HCT116 (cell line): Measurements from ENCODE around the gene FNBP1L. TPM values are rescaled to one million over a fixed set of nuclear protein-coding genes. Genes with fewer than 3 reads are reported as not detected.

ENCODE experiments used
- ATAC-seq: fragments of 200-7000 bp; cut with Tn5 transposase; 2 replicates; pipeline ENCODE4 v1.9.1; 2020; ENCODE audit warnings: mild to moderate bottlenecking, moderate library complexity
- BruUV-seq: library from RNA; stranded (reverse); fragments of 400-500 nt; replicated peaks from 2 replicates; lab custom pipeline; 2021; lab: Mats Ljungman, UMichigan
- CTCF ChIA-PET: fragments of 300-600 bp; sonication (Branson Sonifier 250); formaldehyde crosslinking; loops from one replicate; lab custom pipeline; 2021; ENCODE audit warnings: antibody characterized with exemption; lab: Charles Lee
- POLR2A ChIA-PET: fragments of 300-600, 350-600 bp; sonication (Branson Sonifier 250); formaldehyde crosslinking; loops from one replicate; lab custom pipeline; 2021; ENCODE audit warnings: antibody characterized with exemption; lab: Charles Lee
- RAD21 ChIA-PET, 2 experiments: fragments of 300-600 bp; sonication (Branson Sonifier 250); formaldehyde crosslinking; loops; one replicate each; lab custom pipeline; 2023; ENCODE audit warnings: low total read pairs in 2 of 2; ENCODE audit not compliant: uncharacterized antibody in 2 of 2, unreplicated experiment in 2 of 2, low non-redundant PET in 1 of 2; lab: Charles Lee
- DNase-seq: peaks from one replicate; pipeline ENCODE4 v3.0.0-alpha.2; 2010; ENCODE audit warnings: low read depth, low spot score
- H2AFZ ChIP-seq: fragments of 200-600 bp; shearing (Covaris generic), sonication (generic); 2 replicates; pipeline ENCODE4 v1.6.1; 2017; ENCODE audit warnings: low read depth, mixed run types, mixed read lengths, antibody characterized with exemption, low read length; ENCODE audit not compliant: poor library complexity, severe bottlenecking
- H3K27ac ChIP-seq: 2 replicates; pipeline ENCODE4 v1.5.1; 2012; ENCODE audit warnings: low read depth, low read length
- H3K27me3 ChIP-seq: fragments of 200-600 bp; sonication (generic); 2 replicates; pipeline ENCODE4 v1.6.1; 2016; ENCODE audit warnings: mixed run types, low read length, mixed read lengths; ENCODE audit not compliant: insufficient read depth
- H3K36me3 ChIP-seq, 2 experiments: fragments of 200-500 bp in 1 of 2; fragments of 200-600 bp in 1 of 2; sonication (Bioruptor generic) in 1 of 2; sonication (generic) in 1 of 2; 2 replicates each; pipeline versions ENCODE4 v1.5.1 to v1.6.1; 2014 to 2016; ENCODE audit warnings: low read length in 2 of 2, inconsistent platforms in 1 of 2, mixed read lengths in 1 of 2, mixed run types in 1 of 2; ENCODE audit not compliant: insufficient read depth in 2 of 2, control insufficient read depth in 1 of 2
- H3K4me1 ChIP-seq, 2 experiments: fragments of 200-600 bp in 1 of 2; sonication (generic) in 1 of 2; 2 replicates each; pipeline versions ENCODE4 v1.5.1 to v1.6.1; 2012 to 2017; ENCODE audit warnings: low read length in 2 of 2, inconsistent platforms in 1 of 2, mild to moderate bottlenecking in 1 of 2, mixed read lengths in 1 of 2, mixed run types in 1 of 2, moderate library complexity in 1 of 2; ENCODE audit not compliant: insufficient read depth in 2 of 2, control insufficient read depth in 1 of 2
- H3K4me2 ChIP-seq: fragments of 200-600 bp; sonication (generic); 2 replicates; pipeline ENCODE4 v1.6.1; 2017; ENCODE audit warnings: mixed run types, low read length, mixed read lengths
- H3K4me3 ChIP-seq, 2 experiments: fragments of 200-600 bp in 1 of 2; sonication (generic) in 1 of 2; replicated peaks in 1 of 2; 2 replicates each; pipeline ENCODE4 v1.5.1; 2011 to 2016; ENCODE audit warnings: low read length in 2 of 2, control low read depth in 1 of 2, low read depth in 1 of 2, mild to moderate bottlenecking in 1 of 2, mixed read lengths in 1 of 2, mixed run types in 1 of 2
- H3K79me2 ChIP-seq: fragments of 200-600 bp; sonication (generic); 2 replicates; pipeline ENCODE4 v1.6.1; 2017; ENCODE audit warnings: mild to moderate bottlenecking, mixed run types, low read length, moderate library complexity, mixed read lengths; ENCODE audit not compliant: insufficient read depth
- H3K9ac ChIP-seq: fragments of 200-600 bp; sonication (generic); 2 replicates; pipeline ENCODE4 v1.6.1; 2016; ENCODE audit warnings: low read length, mixed read lengths
- H3K9me2 ChIP-seq: fragments of 200-600 bp; sonication (generic), shearing (Covaris generic); 2 replicates; pipeline ENCODE4 v1.6.1; 2017; ENCODE audit warnings: mixed run types, mild to moderate bottlenecking, moderate library complexity; ENCODE audit not compliant: insufficient read depth
- H3K9me3 ChIP-seq, 2 experiments: fragments of 200-500 bp in 1 of 2; fragments of 200-600 bp in 1 of 2; sonication (Bioruptor generic) in 1 of 2; sonication (generic) in 1 of 2; 2 replicates each; pipeline ENCODE4 v1.6.1; 2014 to 2017; ENCODE audit warnings: low read length in 2 of 2, mixed read lengths in 2 of 2, inconsistent platforms in 1 of 2, low read depth in 1 of 2, mild to moderate bottlenecking in 1 of 2, mixed run types in 1 of 2, moderate library complexity in 1 of 2; ENCODE audit not compliant: control insufficient read depth in 1 of 2, insufficient read depth in 1 of 2
- H4K20me1 ChIP-seq: fragments of 200-600 bp; sonication (generic), shearing (Covaris generic); 2 replicates; pipeline ENCODE4 v1.6.1; 2017; ENCODE audit warnings: mixed run types, mild to moderate bottlenecking, moderate library complexity; ENCODE audit not compliant: insufficient read depth
- EGR1 ChIP-seq: IDR thresholded peaks from 2 replicates; pipeline ENCODE4 v1.6.1; 2012; ENCODE audit warnings: low read depth
- ELF1 ChIP-seq: IDR thresholded peaks from 2 replicates; pipeline ENCODE4 v1.6.1; 2012; ENCODE audit warnings: low read depth, borderline replicate concordance
- EZH2 ChIP-seq: fragments of 200-600 bp; sonication (generic); IDR thresholded peaks from 2 replicates; pipeline ENCODE4 v1.6.1; 2017; ENCODE audit warnings: antibody characterized with exemption, mixed run types
- POLR2A ChIP-seq: IDR thresholded peaks from 2 replicates; pipeline ENCODE4 v1.7.0; 2011; ENCODE audit warnings: borderline replicate concordance; ENCODE audit not compliant: insufficient read depth, insufficient read length; ENCODE audit errors: extremely low read depth
- POLR2AphosphoS5 ChIP-seq: IDR thresholded peaks from 2 replicates; pipeline ENCODE4 v1.6.1; 2011; ENCODE audit warnings: mild to moderate bottlenecking, low read depth, low read length, moderate library complexity
- SP1 ChIP-seq: IDR thresholded peaks from 2 replicates; pipeline ENCODE4 v1.6.1; 2012; ENCODE audit warnings: low read depth
- TCF7L2 ChIP-seq: IDR thresholded peaks from 2 replicates; pipeline ENCODE4 v1.7.0; 2011; ENCODE audit warnings: borderline replicate concordance, inconsistent platforms; ENCODE audit not compliant: insufficient read depth, insufficient read length; ENCODE audit errors: extremely low read depth
- intact Hi-C: fragments of 100-400 bp; cut with micrococcal nuclease; formaldehyde crosslinking; loops from 2 replicates; pipeline ENCODE4 v1.10.0; 2022
- total RNA-seq: library from RNA; stranded (reverse); gene quantifications from one replicate; pipeline ENCODE4 v1.2.1, GENCODE V29; 2021; ENCODE audit not compliant: unreplicated experiment
- TF ChIP-seq, protein P1 (sequence below): IDR thresholded peaks from 2 replicates; pipeline ENCODE4 v1.6.1; 2012
- TF ChIP-seq, protein P2 (sequence below), 3 experiments: fragments of 200-600 bp in 1 of 3; sonication (generic) in 1 of 3; IDR thresholded peaks in 2 of 3; conservative IDR thresholded peaks in 1 of 3; 2 replicates each; pipeline ENCODE4 v1.5.1; 2012 to 2017; ENCODE audit warnings: low read depth in 2 of 3, low read length in 2 of 3, antibody characterized with exemption in 1 of 3, borderline replicate concordance in 1 of 3, control low read depth in 1 of 3, mild to moderate bottlenecking in 1 of 3, mixed read lengths in 1 of 3, mixed run types in 1 of 3, moderate library complexity in 1 of 3; ENCODE audit not compliant: insufficient read depth in 1 of 3
- TF ChIP-seq, protein P3 (sequence below): IDR thresholded peaks from 2 replicates; pipeline ENCODE4 v1.6.1; 2011; ENCODE audit warnings: mild to moderate bottlenecking, low read length, moderate library complexity; ENCODE audit not compliant: insufficient replicate concordance; ENCODE audit errors: extremely low read depth
- TF ChIP-seq, protein P4 (sequence below): IDR thresholded peaks from 2 replicates; pipeline ENCODE4 v1.6.1; 2012
- TF ChIP-seq, protein P5 (sequence below): IDR thresholded peaks from 2 replicates; pipeline ENCODE4 v1.6.1; 2012; ENCODE audit warnings: low read depth

FNBP1L gene
- total RNA-seq, 1 experiment from 2014 or later, result 26.1 TPM

DNA sequence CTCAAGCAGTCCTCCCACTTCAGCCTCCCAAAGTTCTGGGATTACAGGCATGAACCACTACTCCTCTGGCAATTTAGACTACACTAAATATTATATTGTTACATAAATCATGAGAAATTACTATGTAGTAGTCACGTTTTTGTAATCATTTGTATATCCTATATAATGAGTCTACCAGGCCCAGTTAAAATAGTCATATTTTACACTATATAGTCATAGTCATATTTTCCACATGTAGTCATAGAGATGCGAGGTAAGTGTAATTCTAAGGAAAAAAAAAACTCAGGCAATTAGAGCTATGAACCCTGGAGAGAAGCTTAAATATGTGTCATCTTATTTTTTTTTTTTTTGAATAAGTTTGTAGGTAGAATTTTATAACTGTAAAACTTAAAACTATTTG is 90.0 kb downstream of the FNBP1L start:
- H2AFZ ChIP-seq, result no peak overlapping the region
- H3K79me2 ChIP-seq, result no peaks in the 10 kb centered on the region
- BruUV-seq, result no TSS peak
- H3K4me2 ChIP-seq, result no peak overlapping the region
- no peaks in the 10 kb centered on the region for H3K4me1 ChIP-seq
- H3K9me3 ChIP-seq, result no peaks in the 10 kb centered on the region
- no peak overlapping the region for H3K27ac ChIP-seq
- no peaks in the 10 kb centered on the region for H4K20me1 ChIP-seq
- DNase-seq (no peak), ATAC-seq (no peak)
- H3K9ac ChIP-seq, result no peak overlapping the region
- TF ChIP-seq, protein P1, sequence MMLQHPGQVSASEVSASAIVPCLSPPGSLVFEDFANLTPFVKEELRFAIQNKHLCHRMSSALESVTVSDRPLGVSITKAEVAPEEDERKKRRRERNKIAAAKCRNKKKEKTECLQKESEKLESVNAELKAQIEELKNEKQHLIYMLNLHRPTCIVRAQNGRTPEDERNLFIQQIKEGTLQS, result no peak
- TF ChIP-seq ELF1, result no peak
- TF ChIP-seq, protein P2, sequence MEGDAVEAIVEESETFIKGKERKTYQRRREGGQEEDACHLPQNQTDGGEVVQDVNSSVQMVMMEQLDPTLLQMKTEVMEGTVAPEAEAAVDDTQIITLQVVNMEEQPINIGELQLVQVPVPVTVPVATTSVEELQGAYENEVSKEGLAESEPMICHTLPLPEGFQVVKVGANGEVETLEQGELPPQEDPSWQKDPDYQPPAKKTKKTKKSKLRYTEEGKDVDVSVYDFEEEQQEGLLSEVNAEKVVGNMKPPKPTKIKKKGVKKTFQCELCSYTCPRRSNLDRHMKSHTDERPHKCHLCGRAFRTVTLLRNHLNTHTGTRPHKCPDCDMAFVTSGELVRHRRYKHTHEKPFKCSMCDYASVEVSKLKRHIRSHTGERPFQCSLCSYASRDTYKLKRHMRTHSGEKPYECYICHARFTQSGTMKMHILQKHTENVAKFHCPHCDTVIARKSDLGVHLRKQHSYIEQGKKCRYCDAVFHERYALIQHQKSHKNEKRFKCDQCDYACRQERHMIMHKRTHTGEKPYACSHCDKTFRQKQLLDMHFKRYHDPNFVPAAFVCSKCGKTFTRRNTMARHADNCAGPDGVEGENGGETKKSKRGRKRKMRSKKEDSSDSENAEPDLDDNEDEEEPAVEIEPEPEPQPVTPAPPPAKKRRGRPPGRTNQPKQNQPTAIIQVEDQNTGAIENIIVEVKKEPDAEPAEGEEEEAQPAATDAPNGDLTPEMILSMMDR (IDR thresholded peaks at IDR 0.05 in 2 of 3, conservative IDR thresholded peaks at IDR 0.05 in 1 of 3; ENCODE audit: borderline replicate concordance in 1 of 3, insufficient read depth in 1 of 3, low read depth in 2 of 3, low read length in 2 of 3), result no peak
- TF ChIP-seq, all 23 proteins: peak for 0
- POLR2A ChIA-PET, result no interaction called here
- RAD21 ChIA-PET, result no interaction called here
- H3K27me3 ChIP-seq, result no peaks in the 10 kb centered on the region
- H3K9me2 ChIP-seq, result no peaks in the 10 kb centered on the region
- CTCF ChIA-PET, result no interaction called here
- H3K4me3 ChIP-seq, result no peak overlapping the region
- 0 out of 4 replicates have a peak, but pooled peaks cover 0 to 2% of the 10 kb centered on the region in 2 experiments for H3K36me3 ChIP-seq
- intact Hi-C loops, result no loop called here

DNA sequence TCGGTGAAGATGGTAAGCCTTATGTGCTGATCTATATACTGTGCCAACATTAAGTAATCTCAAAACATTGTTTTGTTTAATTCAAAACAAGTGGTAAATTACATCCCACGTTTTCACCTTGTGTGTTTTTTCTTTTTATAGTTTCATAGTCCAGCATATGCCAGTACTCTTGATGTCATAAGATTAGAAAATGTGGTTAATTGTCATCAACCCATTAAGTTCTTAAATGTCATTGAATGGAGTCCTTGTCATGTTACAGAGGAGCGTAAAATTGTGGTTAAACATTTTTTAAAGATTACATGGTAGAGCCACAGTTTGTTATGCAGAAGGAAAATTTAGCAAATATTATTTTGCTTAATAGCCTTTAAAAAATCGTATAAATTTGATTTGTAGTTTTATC is 93.1 kb downstream of the FNBP1L start:
- no peak for ATAC-seq
- ChIA-PET CTCF (no interaction called here), POLR2A (no interaction called here), RAD21 (no interaction called here)
- Histone ChIP-seq H4K20me1 (no peaks in the 10 kb centered on the region), H3K9ac (no peak overlapping the region), H3K36me3 (no peaks in the 10 kb centered on the region; a peak in 1 of 4 replicates), H3K9me3 (no peaks in the 10 kb centered on the region), H3K27me3 (no peaks in the 10 kb centered on the region), H3K4me3 (no peak overlapping the region), H3K4me1 (no peaks in the 10 kb centered on the region), H3K79me2 (no peaks in the 10 kb centered on the region), H3K4me2 (no peak overlapping the region), H2AFZ (no peak overlapping the region), H3K9me2 (no peaks in the 10 kb centered on the region), H3K27ac (no peak overlapping the region)
- DNase-seq, result no peak
- intact Hi-C loops, result no loop called here
- no TSS peak for BruUV-seq
- TF ChIP-seq POLR2AphosphoS5 (no peak), SP1 (no peak), EGR1 (no peak), TCF7L2 (no peak), POLR2A (no peak), ELF1 (no peak), EZH2 (no peak)
- TF ChIP-seq, protein P3, sequence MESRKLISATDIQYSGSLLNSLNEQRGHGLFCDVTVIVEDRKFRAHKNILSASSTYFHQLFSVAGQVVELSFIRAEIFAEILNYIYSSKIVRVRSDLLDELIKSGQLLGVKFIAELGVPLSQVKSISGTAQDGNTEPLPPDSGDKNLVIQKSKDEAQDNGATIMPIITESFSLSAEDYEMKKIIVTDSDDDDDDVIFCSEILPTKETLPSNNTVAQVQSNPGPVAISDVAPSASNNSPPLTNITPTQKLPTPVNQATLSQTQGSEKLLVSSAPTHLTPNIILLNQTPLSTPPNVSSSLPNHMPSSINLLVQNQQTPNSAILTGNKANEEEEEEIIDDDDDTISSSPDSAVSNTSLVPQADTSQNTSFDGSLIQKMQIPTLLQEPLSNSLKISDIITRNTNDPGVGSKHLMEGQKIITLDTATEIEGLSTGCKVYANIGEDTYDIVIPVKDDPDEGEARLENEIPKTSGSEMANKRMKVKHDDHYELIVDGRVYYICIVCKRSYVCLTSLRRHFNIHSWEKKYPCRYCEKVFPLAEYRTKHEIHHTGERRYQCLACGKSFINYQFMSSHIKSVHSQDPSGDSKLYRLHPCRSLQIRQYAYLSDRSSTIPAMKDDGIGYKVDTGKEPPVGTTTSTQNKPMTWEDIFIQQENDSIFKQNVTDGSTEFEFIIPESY, result no peak
- TF ChIP-seq, protein P4, sequence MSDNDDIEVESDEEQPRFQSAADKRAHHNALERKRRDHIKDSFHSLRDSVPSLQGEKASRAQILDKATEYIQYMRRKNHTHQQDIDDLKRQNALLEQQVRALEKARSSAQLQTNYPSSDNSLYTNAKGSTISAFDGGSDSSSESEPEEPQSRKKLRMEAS, result no peak
- TF ChIP-seq, protein P5, sequence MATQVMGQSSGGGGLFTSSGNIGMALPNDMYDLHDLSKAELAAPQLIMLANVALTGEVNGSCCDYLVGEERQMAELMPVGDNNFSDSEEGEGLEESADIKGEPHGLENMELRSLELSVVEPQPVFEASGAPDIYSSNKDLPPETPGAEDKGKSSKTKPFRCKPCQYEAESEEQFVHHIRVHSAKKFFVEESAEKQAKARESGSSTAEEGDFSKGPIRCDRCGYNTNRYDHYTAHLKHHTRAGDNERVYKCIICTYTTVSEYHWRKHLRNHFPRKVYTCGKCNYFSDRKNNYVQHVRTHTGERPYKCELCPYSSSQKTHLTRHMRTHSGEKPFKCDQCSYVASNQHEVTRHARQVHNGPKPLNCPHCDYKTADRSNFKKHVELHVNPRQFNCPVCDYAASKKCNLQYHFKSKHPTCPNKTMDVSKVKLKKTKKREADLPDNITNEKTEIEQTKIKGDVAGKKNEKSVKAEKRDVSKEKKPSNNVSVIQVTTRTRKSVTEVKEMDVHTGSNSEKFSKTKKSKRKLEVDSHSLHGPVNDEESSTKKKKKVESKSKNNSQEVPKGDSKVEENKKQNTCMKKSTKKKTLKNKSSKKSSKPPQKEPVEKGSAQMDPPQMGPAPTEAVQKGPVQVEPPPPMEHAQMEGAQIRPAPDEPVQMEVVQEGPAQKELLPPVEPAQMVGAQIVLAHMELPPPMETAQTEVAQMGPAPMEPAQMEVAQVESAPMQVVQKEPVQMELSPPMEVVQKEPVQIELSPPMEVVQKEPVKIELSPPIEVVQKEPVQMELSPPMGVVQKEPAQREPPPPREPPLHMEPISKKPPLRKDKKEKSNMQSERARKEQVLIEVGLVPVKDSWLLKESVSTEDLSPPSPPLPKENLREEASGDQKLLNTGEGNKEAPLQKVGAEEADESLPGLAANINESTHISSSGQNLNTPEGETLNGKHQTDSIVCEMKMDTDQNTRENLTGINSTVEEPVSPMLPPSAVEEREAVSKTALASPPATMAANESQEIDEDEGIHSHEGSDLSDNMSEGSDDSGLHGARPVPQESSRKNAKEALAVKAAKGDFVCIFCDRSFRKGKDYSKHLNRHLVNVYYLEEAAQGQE, result no peak
